K562 (cell line): ENCODE results near the gene P3H1. TPM values are rescaled to one million over a fixed set of nuclear protein-coding genes. Genes with fewer than 3 reads are reported as not detected.

Experiments
- BHLHE40 ChIP-seq: IDR thresholded peaks from 2 replicates; pipeline ENCODE4 v1.6.1; 2011; ENCODE audit warnings: low read length, improper control_type of control experiment
- ILK ChIP-seq: fragments of 450-650 bp; IDR thresholded peaks from 2 replicates; pipeline ENCODE4 v1.6.1; 2016; ENCODE audit warnings: missing genetic modification characterization, low read depth, mild to moderate bottlenecking, missing compliant biosample characterization, moderate library complexity, borderline replicate concordance
- NR2C1 ChIP-seq, 2 experiments: fragments of 450-650 bp; IDR thresholded peaks; 2 replicates each; pipeline ENCODE4 v1.6.1; 2017; ENCODE audit warnings: mild to moderate bottlenecking in 2 of 2, antibody characterized with exemption in 1 of 2, inconsistent platforms in 1 of 2, missing compliant biosample characterization in 1 of 2, missing genetic modification characterization in 1 of 2
- SLC30A9 ChIP-seq: fragments of 250-450 bp; sonication (Bioruptor Pico); IDR thresholded peaks from 2 replicates; pipeline ENCODE4 v1.8.0; 2022; ENCODE audit warnings: mild to moderate bottlenecking, moderate library complexity
- TCFL5 ChIP-seq: fragments of 250-450 bp; sonication (Bioruptor Pico); conservative IDR thresholded peaks from 2 replicates; pipeline ENCODE4 v1.6.1; 2021; ENCODE audit warnings: mild to moderate bottlenecking, moderate library complexity, matching md5 sums
- ZNF57 ChIP-seq: fragments of 450-650 bp; formaldehyde crosslinking; IDR thresholded peaks from 2 replicates; pipeline ENCODE4 v1.4.0; 2020; ENCODE audit warnings: mild to moderate bottlenecking, moderate library complexity
- ZNF592 ChIP-seq: fragments of 450-650 bp; IDR thresholded peaks from 2 replicates; pipeline ENCODE4 v1.6.1; 2017; ENCODE audit warnings: antibody characterized with exemption, mild to moderate bottlenecking
- ZNF695 ChIP-seq: fragments of 450-650 bp; formaldehyde crosslinking; IDR thresholded peaks from 2 replicates; pipeline ENCODE4 v1.4.0; 2020; ENCODE audit warnings: mild to moderate bottlenecking, moderate library complexity
- polyA plus RNA-seq, 8 experiments: library from polyadenylated mRNA; depleted of rRNA in 4 of 8; stranded (reverse) in 5 of 8; unstranded in 3 of 8; fragments of >200 nt; fragmentation: Nextera tagmentation in 2 of 8; fragmentation: Illumina TruSeq in 1 of 8; extraction: Ambion mirVana in 2 of 8; extraction: Trizol in 1 of 8; gene quantifications; 2 replicates each; pipeline versions ENCODE4 v1.2.1 to v1.2.3, GENCODE V29; 2011 to 2014; ENCODE audit warnings: inconsistent platforms in 1 of 8, missing spikeins in 1 of 8
- total RNA-seq, 7 experiments: library from RNA; depleted of rRNA in 6 of 7; stranded (reverse); fragments of >200 nt in 6 of 7; fragmentation: Illumina TruSeq in 2 of 7; extraction: Trizol in 2 of 7; gene quantifications; 2 replicates each; pipeline versions ENCODE4 v1.2.1 to v1.2.3, GENCODE V29; 2011 to 2021; ENCODE audit warnings: low replicate concordance in 1 of 7

P3H1 gene
- total and polyA plus RNA-seq, 9 of the 15 experiments (the other 6 are each of a cell fraction or from before 2014, with no cell fraction given) = 1.7 to 81.7 (median 45.7) TPM

DNA sequence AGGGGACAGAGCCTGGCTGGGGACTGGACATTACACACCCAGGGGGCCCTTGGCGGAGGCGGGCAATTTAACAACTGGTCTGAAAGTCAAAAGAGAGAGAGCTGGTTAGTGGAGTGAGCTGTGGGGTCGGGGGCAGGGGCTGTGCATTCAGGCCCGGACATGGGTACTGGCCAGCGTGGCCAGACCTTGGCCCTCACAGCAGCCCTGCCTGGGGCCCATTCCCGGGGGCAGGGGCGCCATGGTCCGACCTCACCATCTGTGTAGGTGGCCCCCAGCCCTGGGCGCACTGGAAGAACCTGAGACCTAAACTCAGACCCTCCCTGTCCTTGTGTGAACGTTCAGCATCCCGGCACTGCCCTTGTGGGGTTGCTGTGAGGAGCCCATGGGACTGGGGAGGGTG is 31.8 kb downstream of the P3H1 start (continued):
- TF ChIP-seq ZNF592 (no peak), BHLHE40 (no peak), NR2C1 (IDR thresholded peaks at IDR 0.05) (no peak), NR2C1 (tag; IDR thresholded peaks at IDR 0.05) (no peak), TCFL5 (CRISPR knock-in tag) (no peak), ZNF695 (CRISPR knock-in tag) (no peak), ZNF57 (no peak), SLC30A9 (CRISPR knock-in tag) (no peak), ILK (tag) (no peak)
- TF ChIP-seq, all 486 proteins: peak for 0
